Measurements from ENCODE around the gene GRID2IP.
"Not testable (repeated sequence)": the region's sequence is repeated elsewhere in the genome, so short reads cannot be mapped to it uniquely, and the experiment has no call there.

Gene GRID2IP

GRCh38 chr7:6478186-6478585 is 73.1 kb downstream of the GRID2IP start:
- peaks cover 34% of the 10 kb centered on the region for H3K36me3 Mint-ChIP-seq (ENCODE audit: low read depth)
- no peaks in the 10 kb centered on the region for H3K27me3 Mint-ChIP-seq (ENCODE audit: low read depth)
- peaks cover 40% of the 10 kb centered on the region for H3K4me1 Mint-ChIP-seq (ENCODE audit: low read depth)
- DNase-seq (ENCODE audit: low spot score) = no peak
- no peak overlapping the region for H3K4me3 Mint-ChIP-seq
- H3K27ac Mint-ChIP-seq = no peak overlapping the region
- H3K9me3 Mint-ChIP-seq = no peaks in the 10 kb centered on the region

- H3K27ac Mint-ChIP-seq = peak overlapping the region; percentile 28
- peaks cover 32% of the 10 kb centered on the region for H3K4me1 Mint-ChIP-seq (ENCODE audit: low read depth)
- no peak for DNase-seq (ENCODE audit: low spot score)
- H3K27me3 Mint-ChIP-seq (ENCODE audit: low read depth) = no peaks in the 10 kb centered on the region
- no peaks in the 10 kb centered on the region for H3K9me3 Mint-ChIP-seq
- H3K36me3 Mint-ChIP-seq (ENCODE audit: low read depth) = peaks cover 29% of the 10 kb centered on the region
- no peak overlapping the region for H3K4me3 Mint-ChIP-seq
These were observed 74.0 kb downstream of the GRID2IP start for GRCh38 chr7:6477318-6477660.

GRCh38 chr7:6476596-6477317 is 74.5 kb downstream of the GRID2IP start:
- no peak for DNase-seq (ENCODE audit: low spot score)
- H3K4me1 Mint-ChIP-seq (ENCODE audit: low read depth) = peaks cover 31% of the 10 kb centered on the region
- H3K4me3 Mint-ChIP-seq = no peak overlapping the region
- no peaks in the 10 kb centered on the region for H3K27me3 Mint-ChIP-seq (ENCODE audit: low read depth)
- H3K27ac Mint-ChIP-seq = no peak overlapping the region
- peaks cover 32% of the 10 kb centered on the region for H3K36me3 Mint-ChIP-seq (ENCODE audit: low read depth)
- H3K9me3 Mint-ChIP-seq = no peaks in the 10 kb centered on the region

GRCh38 chr7:6475433-6476186 is 75.7 kb downstream of the GRID2IP start:
- Mint-ChIP-seq H3K4me3 (no peak overlapping the region), H3K27ac (peak overlapping the region; percentile 60), H3K9me3 (no peaks in the 10 kb centered on the region), H3K4me1 (ENCODE audit: low read depth) (peaks cover 25% of the 10 kb centered on the region), H3K27me3 (ENCODE audit: low read depth) (no peaks in the 10 kb centered on the region), H3K36me3 (ENCODE audit: low read depth) (peaks cover 27% of the 10 kb centered on the region)
- no peak for DNase-seq (ENCODE audit: low spot score)

- Mint-ChIP-seq H3K27me3 (ENCODE audit: low read depth) (no peaks in the 10 kb centered on the region), H3K4me1 (ENCODE audit: low read depth) (peaks cover 2% of the 10 kb centered on the region), H3K4me3 (no peak overlapping the region), H3K27ac (no peak overlapping the region), H3K9me3 (peaks cover 3% of the 10 kb centered on the region), H3K36me3 (ENCODE audit: low read depth) (peaks cover 59% of the 10 kb centered on the region)
- DNase-seq (ENCODE audit: low spot score) = no peak
These were observed 85.4 kb downstream of the GRID2IP start for GRCh38 chr7:6465862-6466261.

GRCh38 chr7:6463609-6464008 is 87.7 kb downstream of the GRID2IP start:
- H3K9me3 Mint-ChIP-seq; DNase-seq (ENCODE audit: low spot score); H3K27ac Mint-ChIP-seq; H3K4me1 Mint-ChIP-seq (ENCODE audit: low read depth); H3K4me3 Mint-ChIP-seq; H3K27me3 Mint-ChIP-seq (ENCODE audit: low read depth): not testable (repeated sequence)
- peaks cover 50% of the 10 kb centered on the region for H3K36me3 Mint-ChIP-seq (ENCODE audit: low read depth)

GRCh38 chr7:6461946-6462550 is 89.2 kb downstream of the GRID2IP start:
- peaks cover 36% of the 10 kb centered on the region for H3K36me3 Mint-ChIP-seq (ENCODE audit: low read depth)
- no peaks in the 10 kb centered on the region for H3K27me3 Mint-ChIP-seq (ENCODE audit: low read depth)
- peaks cover 2% of the 10 kb centered on the region for H3K4me1 Mint-ChIP-seq (ENCODE audit: low read depth)
- no peak for DNase-seq (ENCODE audit: low spot score)
- H3K4me3 Mint-ChIP-seq = no peak overlapping the region
- H3K9me3 Mint-ChIP-seq = peaks cover under 1% of the 10 kb centered on the region
- no peak overlapping the region for H3K27ac Mint-ChIP-seq

- no peaks in the 10 kb centered on the region for H3K9me3 Mint-ChIP-seq
- H3K4me3 Mint-ChIP-seq = no peak overlapping the region
- peak overlapping the region; percentile 7 for H3K27ac Mint-ChIP-seq
- no peak for DNase-seq (ENCODE audit: low spot score)
- no peaks in the 10 kb centered on the region for H3K27me3 Mint-ChIP-seq (ENCODE audit: low read depth)
- H3K4me1 Mint-ChIP-seq (ENCODE audit: low read depth) = peaks cover 2% of the 10 kb centered on the region
- peaks cover 30% of the 10 kb centered on the region for H3K36me3 Mint-ChIP-seq (ENCODE audit: low read depth)
These were observed 90.2 kb downstream of the GRID2IP start for GRCh38 chr7:6460990-6461584.

GRCh38 chr7:6460303-6460702 is 91.0 kb downstream of the GRID2IP start:
- peaks cover 2% of the 10 kb centered on the region for H3K4me1 Mint-ChIP-seq (ENCODE audit: low read depth)
- no peaks in the 10 kb centered on the region for H3K9me3 Mint-ChIP-seq
- H3K4me3 Mint-ChIP-seq = no peak overlapping the region
- H3K36me3 Mint-ChIP-seq (ENCODE audit: low read depth) = peaks cover 23% of the 10 kb centered on the region
- H3K27ac Mint-ChIP-seq = no peak overlapping the region
- DNase-seq (ENCODE audit: low spot score) = no peak
- H3K27me3 Mint-ChIP-seq (ENCODE audit: low read depth) = no peaks in the 10 kb centered on the region

- H3K27me3 Mint-ChIP-seq (ENCODE audit: low read depth); H3K4me3 Mint-ChIP-seq; H3K9me3 Mint-ChIP-seq; H3K4me1 Mint-ChIP-seq (ENCODE audit: low read depth); H3K27ac Mint-ChIP-seq; DNase-seq (ENCODE audit: low spot score): not testable (repeated sequence)
- H3K36me3 Mint-ChIP-seq (ENCODE audit: low read depth) = peaks cover 20% of the 10 kb centered on the region
These were observed 92.6 kb downstream of the GRID2IP start for GRCh38 chr7:6458676-6459075.

GRCh38 chr7:6453734-6454133 is 97.5 kb downstream of the GRID2IP start:
- Mint-ChIP-seq H3K4me3 (no peak overlapping the region), H3K27me3 (ENCODE audit: low read depth) (no peaks in the 10 kb centered on the region), H3K27ac (no peak overlapping the region), H3K36me3 (ENCODE audit: low read depth) (no peaks in the 10 kb centered on the region), H3K4me1 (ENCODE audit: low read depth) (no peaks in the 10 kb centered on the region), H3K9me3 (no peaks in the 10 kb centered on the region)
- DNase-seq (ENCODE audit: low spot score) = no peak

GRCh38 chr7:6451224-6451705 is 100.0 kb downstream of the GRID2IP start:
- Mint-ChIP-seq H3K27me3 (ENCODE audit: low read depth) (no peaks in the 10 kb centered on the region), H3K27ac (peak overlapping the region; percentile 42), H3K9me3 (no peaks in the 10 kb centered on the region), H3K4me3 (no peak overlapping the region), H3K36me3 (ENCODE audit: low read depth) (peaks cover 6% of the 10 kb centered on the region), H3K4me1 (ENCODE audit: low read depth) (peaks cover 6% of the 10 kb centered on the region)
- DNase-seq (ENCODE audit: low spot score) = no peak

- H3K4me3 Mint-ChIP-seq = not testable (repeated sequence)
These were observed 100.7 kb downstream of the GRID2IP start for GRCh38 chr7:6450591-6450990.

GRCh38 chr7:6449884-6450283 is 101.4 kb downstream of the GRID2IP start:
- H3K27ac Mint-ChIP-seq; H3K9me3 Mint-ChIP-seq; H3K27me3 Mint-ChIP-seq (ENCODE audit: low read depth); H3K4me3 Mint-ChIP-seq; DNase-seq (ENCODE audit: low spot score): not testable (repeated sequence)
- Mint-ChIP-seq H3K36me3 (ENCODE audit: low read depth) (peaks cover 17% of the 10 kb centered on the region), H3K4me1 (ENCODE audit: low read depth) (peaks cover 12% of the 10 kb centered on the region)

More at GRCh38 chr7:6450591-6450990, 100.7 kb downstream of the GRID2IP start:
- not testable (repeated sequence) for DNase-seq (ENCODE audit: low spot score); H3K9me3 Mint-ChIP-seq; H3K27me3 Mint-ChIP-seq (ENCODE audit: low read depth); H3K4me1 Mint-ChIP-seq (ENCODE audit: low read depth); H3K36me3 Mint-ChIP-seq (ENCODE audit: low read depth)
- H3K27ac Mint-ChIP-seq = peak overlapping the region; percentile 26

Data from T-helper 2 cell treated with Interferon-gamma antibody and Interleukin-4, amounts not matched to agents 5 μg/mL and 100 μg/mL, for 36 hours (primary cell).